ENCODE results near the gene PLD3. TPM values are rescaled to one million over a fixed set of nuclear protein-coding genes. Genes with fewer than 3 reads are reported as not detected.

The PLD3 gene
- total RNA-seq, 4 donors from 2014 or later: 237 to 302 (median 266) TPM

DNA sequence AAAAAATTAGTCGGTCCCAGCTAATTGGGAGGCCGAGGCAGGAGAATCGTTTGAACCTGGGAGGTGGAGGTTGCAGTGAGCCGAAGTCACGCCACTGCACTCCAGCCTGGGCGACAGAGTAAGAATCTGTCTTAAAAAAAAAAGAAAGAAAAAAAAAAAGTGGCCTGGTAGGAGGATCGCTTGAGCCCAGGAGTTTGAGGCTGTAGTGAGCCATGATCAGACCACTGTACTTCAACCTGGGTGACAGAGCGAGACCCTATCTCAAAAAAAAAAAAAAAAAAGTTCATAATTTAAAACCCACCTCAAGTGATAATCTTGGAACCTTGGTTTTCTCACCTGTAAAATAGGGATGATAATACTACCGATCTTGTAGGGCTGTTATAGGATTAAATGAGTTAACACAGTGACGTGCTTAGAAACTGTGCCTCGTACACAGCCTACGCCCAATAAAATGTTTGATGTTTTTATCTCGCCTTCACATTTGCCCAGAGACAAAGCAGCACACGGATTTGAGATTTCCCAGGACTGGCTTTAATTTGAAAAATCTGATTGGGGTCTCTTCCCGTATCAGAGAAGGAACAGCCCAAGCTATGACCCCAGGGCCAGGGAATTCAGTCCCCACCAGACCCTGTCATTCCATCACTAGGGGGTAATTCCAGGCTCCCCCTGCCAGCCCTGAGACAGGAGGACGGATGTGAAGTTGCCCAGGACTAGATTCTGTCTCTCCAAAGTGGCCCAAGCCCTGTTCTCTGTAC, 73.7 kb downstream of the PLD3 start:
- Histone ChIP-seq H3K36me3 (peaks cover 0 to 16% of the 10 kb centered on the region in 2 donors), H3K4me1 (peaks cover 0 to 62% (median 33%) of the 10 kb centered on the region in 3 donors), H3K27me3 (no peaks in the 10 kb centered on the region), H3K4me3 (peak overlapping the region in 1 of 2 donors; percentile 56), H3K9me3 (no peaks in the 10 kb centered on the region), H3K27ac (peak overlapping the region; percentile 92 to 100 (median 96))
- TF ChIP-seq EP300 (IDR thresholded peaks at IDR 0.05) (no peak), POLR2AphosphoS5 (IDR thresholded peaks at IDR 0.05) (no peak), POLR2A (IDR thresholded peaks at IDR 0.05) (no peak)
- TF ChIP-seq, protein P1, sequence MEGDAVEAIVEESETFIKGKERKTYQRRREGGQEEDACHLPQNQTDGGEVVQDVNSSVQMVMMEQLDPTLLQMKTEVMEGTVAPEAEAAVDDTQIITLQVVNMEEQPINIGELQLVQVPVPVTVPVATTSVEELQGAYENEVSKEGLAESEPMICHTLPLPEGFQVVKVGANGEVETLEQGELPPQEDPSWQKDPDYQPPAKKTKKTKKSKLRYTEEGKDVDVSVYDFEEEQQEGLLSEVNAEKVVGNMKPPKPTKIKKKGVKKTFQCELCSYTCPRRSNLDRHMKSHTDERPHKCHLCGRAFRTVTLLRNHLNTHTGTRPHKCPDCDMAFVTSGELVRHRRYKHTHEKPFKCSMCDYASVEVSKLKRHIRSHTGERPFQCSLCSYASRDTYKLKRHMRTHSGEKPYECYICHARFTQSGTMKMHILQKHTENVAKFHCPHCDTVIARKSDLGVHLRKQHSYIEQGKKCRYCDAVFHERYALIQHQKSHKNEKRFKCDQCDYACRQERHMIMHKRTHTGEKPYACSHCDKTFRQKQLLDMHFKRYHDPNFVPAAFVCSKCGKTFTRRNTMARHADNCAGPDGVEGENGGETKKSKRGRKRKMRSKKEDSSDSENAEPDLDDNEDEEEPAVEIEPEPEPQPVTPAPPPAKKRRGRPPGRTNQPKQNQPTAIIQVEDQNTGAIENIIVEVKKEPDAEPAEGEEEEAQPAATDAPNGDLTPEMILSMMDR (IDR thresholded peaks at IDR 0.05): no peak
- 56 to 65% methylated on average over 7 to 15 of the region's 16 CpGs for WGBS, 2 donors (ENCODE audit: low coverage in 1 of 2)
- no peak for ATAC-seq

DNA sequence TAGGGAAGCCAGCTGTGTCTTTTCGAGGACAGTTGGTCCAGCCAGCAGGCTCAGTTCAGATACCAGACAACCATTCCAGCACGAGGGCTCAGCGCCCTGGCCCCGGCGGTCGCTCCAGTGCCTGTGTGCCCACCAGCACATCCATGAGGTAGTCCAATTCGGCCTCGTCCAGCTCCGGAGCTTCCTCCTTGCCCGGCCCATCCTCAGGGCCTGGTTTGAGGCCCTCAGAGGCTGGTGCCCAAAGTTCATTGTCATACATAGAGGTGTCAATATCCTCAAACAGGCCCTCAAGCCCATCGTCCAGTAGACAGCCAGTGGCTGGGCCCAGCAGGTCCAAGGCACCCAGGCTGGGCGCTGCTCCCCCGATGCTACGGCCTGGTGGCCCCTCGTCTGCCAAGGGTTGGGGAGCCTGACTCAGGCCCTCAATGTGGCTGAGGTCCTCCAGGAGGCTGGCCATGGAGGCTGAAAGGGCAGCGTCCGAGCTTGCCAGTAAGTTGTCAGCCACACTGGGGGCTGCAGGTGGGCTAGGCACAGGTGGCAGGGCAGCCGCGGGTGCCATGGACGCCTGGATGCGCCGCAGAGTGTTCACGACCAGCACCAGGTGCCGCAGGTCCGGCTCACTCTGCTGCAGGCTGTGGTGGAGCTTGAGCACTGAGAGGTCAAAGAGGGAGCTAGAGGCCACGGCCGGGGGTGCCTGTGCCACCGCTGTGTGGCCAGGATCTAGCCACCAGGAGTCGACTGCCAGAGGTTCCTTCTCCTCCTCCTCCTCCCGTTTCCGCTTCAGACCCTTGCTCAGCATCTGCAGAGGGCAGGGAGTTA, 74.5 kb downstream of the PLD3 start:
- TF ChIP-seq, protein P1 (IDR thresholded peaks at IDR 0.05): no peak
- TF ChIP-seq POLR2AphosphoS5 (IDR thresholded peaks at IDR 0.05): no peak
- no peak for TF ChIP-seq POLR2A (IDR thresholded peaks at IDR 0.05)
- TF ChIP-seq EP300 (IDR thresholded peaks at IDR 0.05): no peak

DNA sequence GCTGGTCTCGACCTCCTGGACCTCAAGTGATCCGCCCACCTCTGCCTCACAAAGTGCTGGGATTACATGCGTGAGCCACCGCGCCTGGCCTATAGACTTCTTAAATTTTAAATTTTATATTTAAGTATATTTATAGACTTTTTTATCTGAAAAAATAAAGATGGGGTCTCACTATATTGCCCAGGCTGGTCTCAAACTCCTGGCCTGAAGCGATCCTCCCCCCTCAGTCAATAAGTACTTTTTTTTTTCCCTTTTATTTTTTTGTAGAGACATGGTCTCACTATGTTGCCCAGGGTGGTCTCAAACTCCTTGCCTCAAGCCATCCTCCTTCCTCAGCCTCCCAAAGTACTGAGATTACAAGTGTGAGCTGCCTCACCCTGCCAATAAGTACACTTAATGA, 75.4 kb downstream of the PLD3 start:
- Histone ChIP-seq H3K4me3 (peak overlapping the region in 1 of 2 donors; percentile 81), H3K27me3 (no peaks in the 10 kb centered on the region), H3K27ac (peak overlapping the region in 2 of 4 donors; percentile 98 to 100), H3K9me3 (no peaks in the 10 kb centered on the region), H3K36me3 (peaks cover 0 to 16% of the 10 kb centered on the region in 2 donors), H3K4me1 (peaks cover 0 to 57% (median 29%) of the 10 kb centered on the region in 3 donors)
- TF ChIP-seq, protein P1 (IDR thresholded peaks at IDR 0.05): no peak
- TF ChIP-seq POLR2AphosphoS5 (IDR thresholded peaks at IDR 0.05): no peak
- no peak for TF ChIP-seq POLR2A (IDR thresholded peaks at IDR 0.05)
- no peak for TF ChIP-seq EP300 (IDR thresholded peaks at IDR 0.05)
- 83 to 96% methylated on average over 3 to 6 of the region's 6 CpGs for WGBS, 2 donors (ENCODE audit: low coverage in 1 of 2)
- ATAC-seq: no peak

More for the DNA sequence above, 74.5 kb downstream of the PLD3 start:
- Histone ChIP-seq H3K4me1 (peaks cover 0 to 57% (median 29%) of the 10 kb centered on the region in 3 donors), H3K9me3 (no peaks in the 10 kb centered on the region), H3K4me3 (no peak overlapping the region), H3K27me3 (no peaks in the 10 kb centered on the region), H3K27ac (peak overlapping the region in 3 of 4 donors; percentile 69 to 98 (median 92)), H3K36me3 (peaks cover 0 to 16% of the 10 kb centered on the region in 2 donors)
- no peak for ATAC-seq
- 84 to 100% methylated on average over 3 to 12 of the region's 31 CpGs for whole genome bisulfite sequencing, 2 donors (ENCODE audit: low coverage in 1 of 2)

DNA sequence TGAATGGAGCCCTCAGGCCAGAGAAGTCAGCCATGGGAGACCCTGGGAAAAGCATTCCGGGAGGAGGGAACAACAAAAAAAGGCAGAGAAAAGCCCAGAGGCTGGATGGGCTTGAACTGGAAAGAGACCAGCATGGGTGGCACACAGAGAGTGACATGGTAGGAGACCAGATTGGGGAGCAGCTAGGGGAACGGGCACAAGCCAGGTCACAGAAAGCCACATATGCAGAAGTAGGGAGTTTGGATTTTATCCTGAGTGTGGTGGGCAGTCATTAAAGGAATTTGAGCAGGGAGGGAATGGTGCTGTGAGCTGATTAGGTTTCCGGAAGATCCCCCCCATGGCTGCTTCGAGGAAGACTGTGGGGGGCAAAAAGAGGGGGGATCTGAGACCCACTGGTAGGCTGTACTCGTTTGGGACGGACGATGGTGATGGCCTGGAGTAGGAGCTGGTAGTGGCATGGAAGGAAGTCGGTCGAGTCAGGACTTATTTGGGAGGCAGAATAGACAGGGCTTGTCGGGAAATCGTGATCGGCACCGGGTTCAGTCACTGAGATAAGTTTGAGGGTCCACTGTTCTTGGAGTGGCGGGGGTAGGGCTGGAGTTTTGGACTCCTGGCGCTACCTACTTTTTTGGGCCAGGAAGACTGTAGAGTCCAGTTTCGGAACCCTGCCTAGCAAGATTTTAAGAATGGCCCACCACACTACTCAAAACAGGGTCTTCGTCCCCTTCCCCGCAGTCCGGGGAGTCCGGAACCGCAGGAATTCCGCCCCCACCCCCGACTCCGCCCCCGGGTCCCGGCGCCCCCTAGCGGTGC, 76.3 kb downstream of the PLD3 start:
- peaks cover 0 to 55% (median 29%) of the 10 kb centered on the region in 3 donors for H3K4me1 ChIP-seq
- WGBS, 2 donors (ENCODE audit: low coverage in 1 of 2): 0 to 1% methylated on average over 14 to 16 of the region's 28 CpGs
- no peak for ATAC-seq
- H3K9me3 ChIP-seq: no peaks in the 10 kb centered on the region
- TF ChIP-seq POLR2AphosphoS5 (IDR thresholded peaks at IDR 0.05) (no peak), EP300 (IDR thresholded peaks at IDR 0.05) (no peak), POLR2A (IDR thresholded peaks at IDR 0.05) (no peak)
- TF ChIP-seq, protein P1 (IDR thresholded peaks at IDR 0.05): no peak
- H3K27me3 ChIP-seq: no peaks in the 10 kb centered on the region
- H3K27ac ChIP-seq: peak overlapping the region; percentile 94 to 100 (median 98)
- peaks cover 0 to 16% of the 10 kb centered on the region in 2 donors for H3K36me3 ChIP-seq
- peak overlapping the region; percentile 71 to 81 for H3K4me3 ChIP-seq
